ENCODE measurements around the gene CNGB1. TPM values are rescaled to one million over a fixed set of nuclear protein-coding genes. Genes with fewer than 3 reads are reported as not detected.

CNGB1 gene
- total and polyA plus RNA-seq, 2 of the 13 experiments (the other 11 are each of a cell fraction or from before 2014, with no cell fraction given), result 0.02 to 0.15 TPM

GRCh38 chr16:57840833-57841232, 130.1 kb downstream of the CNGB1 start (continued):
- TF ChIP-seq THRA (CRISPR knock-in tag; IDR thresholded peaks at IDR 0.05; ENCODE audit: borderline replicate concordance), result peak; percentile 70; the same call in 1 of the 2 replicates
- no peak for TF ChIP-seq ZNF451 (CRISPR knock-in tag; IDR thresholded peaks at IDR 0.05)
- TF ChIP-seq MXI1 (IDR thresholded peaks at IDR 0.05; ENCODE audit: borderline replicate concordance, low read depth, low read length), result no peak
- no peak for TF ChIP-seq FOXA1 (IDR thresholded peaks at IDR 0.05)
- TF ChIP-seq FOXA1 (CRISPR knock-in tag; IDR thresholded peaks at IDR 0.05), result peak; percentile 95
- TF ChIP-seq DNMT3B (CRISPR knock-in tag; conservative IDR thresholded peaks at IDR 0.05), result no peak
- no peak for TF ChIP-seq NFATC3 (CRISPR knock-in tag; IDR thresholded peaks at IDR 0.05)
- TF ChIP-seq PCBP1 (IDR thresholded peaks at IDR 0.05; ENCODE audit: borderline replicate concordance, low read depth, low read length), result no peak
- TF ChIP-seq TARDBP (CRISPR knock-in tag; IDR thresholded peaks at IDR 0.05), result peak; percentile 85; the same call in 1 of the 2 replicates
- 0 out of 2 replicates have a peak, but pooled peaks have one; percentile 26 for TF ChIP-seq SSRP1 (CRISPR knock-in tag; IDR thresholded peaks at IDR 0.05)
- no peak for TF ChIP-seq THAP8 (CRISPR knock-in tag; IDR thresholded peaks at IDR 0.05; ENCODE audit: borderline replicate concordance)
- peak; percentile 87 for TF ChIP-seq IRF2 (CRISPR knock-in tag; IDR thresholded peaks at IDR 0.05)
- peak; percentile 75; the same call in 1 of the 2 replicates for TF ChIP-seq ZNF605 (CRISPR knock-in tag; IDR thresholded peaks at IDR 0.05)
- TF ChIP-seq ZNF891 (CRISPR knock-in tag; IDR thresholded peaks at IDR 0.05), result no peak
- TF ChIP-seq AKNA (CRISPR knock-in tag; IDR thresholded peaks at IDR 0.05; ENCODE audit: borderline replicate concordance), result no peak
- no peak for TF ChIP-seq SATB2 (CRISPR knock-in tag; IDR thresholded peaks at IDR 0.05)
- no peak for TF ChIP-seq NCOA5 (CRISPR knock-in tag; IDR thresholded peaks at IDR 0.05)
- TF ChIP-seq SAFB2 (CRISPR knock-in tag; IDR thresholded peaks at IDR 0.05; ENCODE audit: borderline replicate concordance, low read depth), result no peak
- no peak for TF ChIP-seq ZNF383 (CRISPR knock-in tag; IDR thresholded peaks at IDR 0.05; ENCODE audit: borderline replicate concordance)
- TF ChIP-seq ZNF362 (CRISPR knock-in tag; IDR thresholded peaks at IDR 0.05; ENCODE audit: borderline replicate concordance), result no peak
- no peak for TF ChIP-seq ZNF235 (CRISPR knock-in tag; IDR thresholded peaks at IDR 0.05; ENCODE audit: borderline replicate concordance)
- no peak for TF ChIP-seq ZNF552 (CRISPR knock-in tag; IDR thresholded peaks at IDR 0.05; ENCODE audit: borderline replicate concordance)
- no peak for TF ChIP-seq NFE2L1 (CRISPR knock-in tag; IDR thresholded peaks at IDR 0.05; ENCODE audit: borderline replicate concordance)
- TF ChIP-seq FOXP1 (IDR thresholded peaks at IDR 0.05), result no peak
- TF ChIP-seq FOXP1 (CRISPR knock-in tag; IDR thresholded peaks at IDR 0.05), result peak; percentile 77; the same call in 1 of the 2 replicates
- no peak for TF ChIP-seq PAWR (CRISPR knock-in tag; IDR thresholded peaks at IDR 0.05; ENCODE audit: borderline replicate concordance)

Data from HepG2 (cell line).